ENCODE data around the gene E2F8.
"Not testable (repeated sequence)": the region's sequence is repeated elsewhere in the genome, so short reads cannot be mapped to it uniquely, and the experiment has no call there.

Gene E2F8

GRCh38 chr11:19240420-19241259 lies at the start of gene E2F8:
TSS of gene E2F8 (minus strand) at chr11:19240945. CDS start at chr11:19240121, 824 bp downstream.
- peak; percentile 93 for DNase-seq

- DNase-seq, result no peak
Measured at GRCh38 chr11:19290356-19290755, 49.6 kb upstream of the E2F8 start.

- DNase-seq, result no peak
Measured at GRCh38 chr11:19288256-19288655, 47.5 kb upstream of the E2F8 start.

GRCh38 chr11:19286411-19286810 lies 45.7 kb upstream of the E2F8 start:
- DNase-seq, result no peak

- DNase-seq, result no peak
Measured at GRCh38 chr11:19284881-19285280, 44.1 kb upstream of the E2F8 start.

GRCh38 chr11:19283991-19284390 lies 43.2 kb upstream of the E2F8 start:
- DNase-seq, result no peak

GRCh38 chr11:19281555-19281954 lies 40.8 kb upstream of the E2F8 start:
- DNase-seq, result no peak

GRCh38 chr11:19281041-19281440 lies 40.3 kb upstream of the E2F8 start:
- DNase-seq, result no peak

GRCh38 chr11:19279451-19279850 lies 38.7 kb upstream of the E2F8 start:
- no peak for DNase-seq

GRCh38 chr11:19276859-19277808 lies 36.4 kb upstream of the E2F8 start:
- DNase-seq, result no peak

- DNase-seq, result no peak
Measured at GRCh38 chr11:19275496-19275895, 34.8 kb upstream of the E2F8 start.

- DNase-seq, result peak; percentile 44
Measured at GRCh38 chr11:19273219-19273618, 32.5 kb upstream of the E2F8 start.

GRCh38 chr11:19268909-19269308 lies 28.2 kb upstream of the E2F8 start:
- no peak for DNase-seq

- no peak for DNase-seq
Measured at GRCh38 chr11:19267567-19267966, 26.8 kb upstream of the E2F8 start.

GRCh38 chr11:19263333-19263732 lies 22.6 kb upstream of the E2F8 start:
- no peak for DNase-seq

- DNase-seq, result peak; percentile 50
Measured at GRCh38 chr11:19259487-19260345, 19.0 kb upstream of the E2F8 start.

- no peak for DNase-seq
Measured at GRCh38 chr11:19258641-19259230, 18.0 kb upstream of the E2F8 start.

GRCh38 chr11:19254441-19254840 lies 13.7 kb upstream of the E2F8 start:
- not testable (repeated sequence) for DNase-seq

- DNase-seq, result no peak
Measured at GRCh38 chr11:19253817-19254216, 13.1 kb upstream of the E2F8 start.

- no peak for DNase-seq
Measured at GRCh38 chr11:19253153-19253745, 12.5 kb upstream of the E2F8 start.

- no peak for DNase-seq
Measured at GRCh38 chr11:19252394-19253152, 11.8 kb upstream of the E2F8 start.
